Liver (tissue), 9 donors: Measurements from ENCODE around the gene TOGARAM2. TPM values are rescaled to one million over a fixed set of nuclear protein-coding genes. Genes with fewer than 3 reads are reported as not detected.

Source experiments
- DNase-seq: peaks from one replicate; pipeline ENCODE4 v3.0.0-alpha.2; 2017; ENCODE audit warnings: low spot score
- H3K27ac ChIP-seq, 2 donors: one replicate each; pipeline ENCODE4 v1.7.0; 2013; ENCODE audit warnings: inconsistent platforms in 2 of 2, low read length in 2 of 2, control low read depth in 1 of 2, low read depth in 1 of 2, mild to moderate bottlenecking in 1 of 2
- H3K27me3 ChIP-seq, 4 donors: one replicate each; pipeline versions ENCODE4 v1.6.1 to v1.7.0; 2013; ENCODE audit warnings: low read length in 3 of 4, inconsistent platforms in 1 of 4, mild to moderate bottlenecking in 1 of 4, moderate library complexity in 1 of 4; ENCODE audit not compliant: control insufficient read depth in 4 of 4, insufficient read depth in 4 of 4
- H3K36me3 ChIP-seq, 4 donors: one replicate each; pipeline versions ENCODE4 v1.6.1 to v1.7.0; 2013; ENCODE audit warnings: low read length in 3 of 4, mild to moderate bottlenecking in 3 of 4, low read depth in 1 of 4, moderate library complexity in 1 of 4; ENCODE audit not compliant: control insufficient read depth in 4 of 4, insufficient read depth in 3 of 4
- H3K4me1 ChIP-seq, 4 donors: one replicate each; pipeline versions ENCODE4 v1.6.1 to v1.7.0; 2013; ENCODE audit warnings: low read length in 3 of 4, mild to moderate bottlenecking in 3 of 4, moderate library complexity in 1 of 4; ENCODE audit not compliant: control insufficient read depth in 4 of 4, insufficient read depth in 4 of 4
- H3K4me3 ChIP-seq, 3 donors: one replicate each; pipeline versions ENCODE4 v1.6.1 to v1.7.0; 2013; ENCODE audit warnings: low read length in 3 of 3, control low read depth in 1 of 3, low read depth in 1 of 3, mild to moderate bottlenecking in 1 of 3
- H3K9ac ChIP-seq, 2 donors: one replicate each; pipeline ENCODE4 v1.7.0; 2013; ENCODE audit warnings: low read length in 2 of 2, mild to moderate bottlenecking in 2 of 2, moderate library complexity in 2 of 2, control low read depth in 1 of 2, low read depth in 1 of 2
- H3K9me3 ChIP-seq, 4 donors: one replicate each; pipeline versions ENCODE4 v1.6.1 to v1.7.0; 2013; ENCODE audit warnings: low read length in 3 of 4; ENCODE audit not compliant: control insufficient read depth in 4 of 4
- EGR1 ChIP-seq, 2 donors: IDR thresholded peaks; 2 replicates each; pipeline ENCODE4 v1.6.1; 2016 to 2018; ENCODE audit warnings: antibody characterized with exemption in 2 of 2, low read depth in 2 of 2
- FOXA1 ChIP-seq: IDR thresholded peaks from 2 replicates; pipeline ENCODE4 v1.6.1; 2016; ENCODE audit warnings: antibody characterized with exemption
- FOXA2 ChIP-seq: IDR thresholded peaks from 2 replicates; pipeline ENCODE4 v1.6.1; 2016; ENCODE audit warnings: antibody characterized with exemption
- HNF4A ChIP-seq, 2 donors: conservative IDR thresholded peaks; 2 replicates each; pipeline ENCODE4 v1.6.1; 2016; ENCODE audit warnings: antibody characterized with exemption in 2 of 2, mild to moderate bottlenecking in 2 of 2
- HNF4G ChIP-seq: IDR thresholded peaks from 2 replicates; pipeline ENCODE4 v1.6.1; 2016; ENCODE audit warnings: antibody characterized with exemption
- JUND ChIP-seq, 2 donors: IDR thresholded peaks; 2 replicates each; pipeline ENCODE4 v1.6.1; 2016; ENCODE audit warnings: antibody characterized with exemption in 2 of 2
- RAD21 ChIP-seq, 2 donors: IDR thresholded peaks; 2 replicates each; pipeline ENCODE4 v1.6.1; 2016; ENCODE audit warnings: antibody characterized with exemption in 2 of 2, mild to moderate bottlenecking in 2 of 2
- SP1 ChIP-seq: IDR thresholded peaks from 2 replicates; pipeline ENCODE4 v1.6.1; 2018; ENCODE audit warnings: antibody characterized with exemption, mild to moderate bottlenecking
- TAF1 ChIP-seq: conservative IDR thresholded peaks from 2 replicates; pipeline ENCODE4 v1.6.1; 2016; ENCODE audit warnings: antibody characterized with exemption, mild to moderate bottlenecking
- YY1 ChIP-seq: IDR thresholded peaks from 2 replicates; pipeline ENCODE4 v1.6.1; 2016; ENCODE audit warnings: antibody characterized with exemption, mild to moderate bottlenecking
- WGBS: extraction: QIAGEN DNeasy Blood & Tissue Kit; methylation state at CpG from one replicate; pipeline ENCODE4 v1.1.7; 2013; 5-methylcytosine and 5-hydroxymethylcytosine counted together
- polyA plus RNA-seq, 2 donors: library from polyadenylated mRNA; stranded (reverse) in 1 of 2; unstranded in 1 of 2; fragments of 200-250 nt in 1 of 2; fragments of >200 nt in 1 of 2; fragmentation: Nextera tagmentation in 1 of 2; extraction: Ambion mirVana in 1 of 2; gene quantifications; one replicate each; pipeline versions ENCODE4 v1.2.1 to v1.2.3, GENCODE V29; 2013 to 2015
- total RNA-seq, 2 donors: library from RNA; depleted of rRNA; stranded (reverse); fragments of >200 nt; gene quantifications; one replicate each; pipeline ENCODE4 v1.2.3, GENCODE V29; 2014
- TF ChIP-seq, protein P1 (sequence below): IDR thresholded peaks from 2 replicates; pipeline ENCODE4 v1.6.1; 2016; ENCODE audit warnings: antibody characterized with exemption
- TF ChIP-seq, protein P2 (sequence below): IDR thresholded peaks from 2 replicates; pipeline ENCODE4 v1.6.1; 2016; ENCODE audit warnings: antibody characterized with exemption, mild to moderate bottlenecking
- TF ChIP-seq, protein P3 (sequence below): IDR thresholded peaks from 2 replicates; pipeline ENCODE4 v1.6.1; 2016; ENCODE audit warnings: antibody characterized with exemption
- donor health status: healthy.
- donor health status: healthy.
- donor health status: healthy.
- donor health status: healthy.
- donor health status: healthy.

TOGARAM2 gene
- total and polyA plus RNA-seq, 4 donors = 0.15 to 0.42 (median 0.19) TPM; not detected in 1

DNA sequence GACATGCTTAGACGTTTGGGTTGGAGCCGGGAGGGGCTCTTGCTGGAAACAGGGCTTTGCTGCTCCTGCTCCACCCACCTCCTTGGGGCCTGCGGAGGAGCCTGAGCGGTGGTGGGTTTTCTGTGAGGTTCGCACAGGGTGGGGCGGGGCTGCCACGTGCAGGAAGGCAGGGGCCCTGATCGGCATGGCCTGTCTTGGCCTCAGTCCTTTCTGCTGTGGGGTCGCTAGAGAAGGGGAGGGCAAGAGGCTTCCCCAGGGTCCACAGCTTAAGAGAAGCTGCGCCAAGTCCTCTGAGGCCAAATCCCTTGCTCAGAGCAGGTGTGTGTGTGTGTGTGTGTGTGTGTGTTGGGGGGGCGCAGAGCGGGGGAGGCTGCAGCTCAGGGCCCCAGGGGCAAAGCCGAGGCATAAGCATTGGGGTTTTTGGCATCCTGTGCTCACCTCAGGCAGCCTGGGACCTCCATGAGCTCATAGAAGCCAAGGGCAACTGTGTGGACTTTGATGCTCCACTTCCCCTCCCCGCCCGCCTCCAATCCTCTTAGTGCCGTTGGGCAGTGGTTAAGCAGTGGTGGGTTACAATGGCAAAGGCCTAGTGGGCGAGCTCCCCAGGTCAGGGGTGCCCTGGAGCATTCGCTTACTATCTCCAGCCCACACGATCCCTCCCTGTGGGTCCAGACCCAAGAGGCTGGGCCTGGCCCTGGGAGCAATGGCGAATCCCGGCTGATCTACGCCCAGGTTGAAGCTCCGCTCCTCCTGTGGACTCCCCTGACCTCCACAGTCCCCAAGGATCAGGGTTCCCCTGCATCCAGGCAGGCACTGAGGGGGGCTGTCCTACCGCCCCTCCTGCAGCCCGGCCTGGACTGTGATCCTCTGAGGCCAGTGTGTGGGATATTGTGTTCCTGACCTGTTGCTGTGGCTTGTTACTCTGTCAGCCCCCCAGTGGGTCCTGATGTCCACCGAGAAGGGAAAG lies 28.9 kb downstream of the TOGARAM2 start (continued):
- TF ChIP-seq, protein P1, sequence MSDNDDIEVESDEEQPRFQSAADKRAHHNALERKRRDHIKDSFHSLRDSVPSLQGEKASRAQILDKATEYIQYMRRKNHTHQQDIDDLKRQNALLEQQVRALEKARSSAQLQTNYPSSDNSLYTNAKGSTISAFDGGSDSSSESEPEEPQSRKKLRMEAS = no peak
- no peak for TF ChIP-seq JUND (IDR thresholded peaks at IDR 0.05)

DNA sequence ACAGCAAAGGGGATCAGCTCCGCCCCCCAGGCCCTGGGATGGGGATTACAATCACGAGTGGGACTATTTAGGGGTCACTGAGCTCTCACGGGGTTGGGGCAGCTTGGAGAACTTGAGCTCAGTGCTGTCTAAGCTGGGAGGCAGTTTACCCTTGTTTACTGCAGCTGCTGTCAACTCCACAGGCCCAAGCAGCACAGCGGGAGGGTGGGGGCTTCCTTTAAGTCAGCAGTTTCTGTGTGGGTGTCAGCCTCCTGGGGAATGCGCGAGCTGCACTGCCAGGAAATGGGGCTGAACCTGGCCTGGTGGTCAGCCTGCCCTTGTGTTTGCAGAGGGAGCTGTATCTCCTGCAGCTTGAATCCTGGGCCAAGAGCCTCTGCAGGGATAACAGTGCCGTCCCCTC lies 29.8 kb downstream of the TOGARAM2 start:
- TF ChIP-seq YY1 = no peak
- TF ChIP-seq HNF4A (conservative IDR thresholded peaks at IDR 0.05) = no peak
- TF ChIP-seq, protein P2, sequence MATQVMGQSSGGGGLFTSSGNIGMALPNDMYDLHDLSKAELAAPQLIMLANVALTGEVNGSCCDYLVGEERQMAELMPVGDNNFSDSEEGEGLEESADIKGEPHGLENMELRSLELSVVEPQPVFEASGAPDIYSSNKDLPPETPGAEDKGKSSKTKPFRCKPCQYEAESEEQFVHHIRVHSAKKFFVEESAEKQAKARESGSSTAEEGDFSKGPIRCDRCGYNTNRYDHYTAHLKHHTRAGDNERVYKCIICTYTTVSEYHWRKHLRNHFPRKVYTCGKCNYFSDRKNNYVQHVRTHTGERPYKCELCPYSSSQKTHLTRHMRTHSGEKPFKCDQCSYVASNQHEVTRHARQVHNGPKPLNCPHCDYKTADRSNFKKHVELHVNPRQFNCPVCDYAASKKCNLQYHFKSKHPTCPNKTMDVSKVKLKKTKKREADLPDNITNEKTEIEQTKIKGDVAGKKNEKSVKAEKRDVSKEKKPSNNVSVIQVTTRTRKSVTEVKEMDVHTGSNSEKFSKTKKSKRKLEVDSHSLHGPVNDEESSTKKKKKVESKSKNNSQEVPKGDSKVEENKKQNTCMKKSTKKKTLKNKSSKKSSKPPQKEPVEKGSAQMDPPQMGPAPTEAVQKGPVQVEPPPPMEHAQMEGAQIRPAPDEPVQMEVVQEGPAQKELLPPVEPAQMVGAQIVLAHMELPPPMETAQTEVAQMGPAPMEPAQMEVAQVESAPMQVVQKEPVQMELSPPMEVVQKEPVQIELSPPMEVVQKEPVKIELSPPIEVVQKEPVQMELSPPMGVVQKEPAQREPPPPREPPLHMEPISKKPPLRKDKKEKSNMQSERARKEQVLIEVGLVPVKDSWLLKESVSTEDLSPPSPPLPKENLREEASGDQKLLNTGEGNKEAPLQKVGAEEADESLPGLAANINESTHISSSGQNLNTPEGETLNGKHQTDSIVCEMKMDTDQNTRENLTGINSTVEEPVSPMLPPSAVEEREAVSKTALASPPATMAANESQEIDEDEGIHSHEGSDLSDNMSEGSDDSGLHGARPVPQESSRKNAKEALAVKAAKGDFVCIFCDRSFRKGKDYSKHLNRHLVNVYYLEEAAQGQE = no peak
- TF ChIP-seq, protein P1 = no peak
- no peak for TF ChIP-seq FOXA1
- TF ChIP-seq EGR1 (IDR thresholded peaks at IDR 0.05; ENCODE audit: low read depth in 2 of 2) = no peak
- no peak for TF ChIP-seq TAF1
- TF ChIP-seq RAD21 (IDR thresholded peaks at IDR 0.05) = no peak
- no peak for TF ChIP-seq HNF4G
- no peak for TF ChIP-seq SP1
- TF ChIP-seq FOXA2 = no peak
- TF ChIP-seq, protein P3, sequence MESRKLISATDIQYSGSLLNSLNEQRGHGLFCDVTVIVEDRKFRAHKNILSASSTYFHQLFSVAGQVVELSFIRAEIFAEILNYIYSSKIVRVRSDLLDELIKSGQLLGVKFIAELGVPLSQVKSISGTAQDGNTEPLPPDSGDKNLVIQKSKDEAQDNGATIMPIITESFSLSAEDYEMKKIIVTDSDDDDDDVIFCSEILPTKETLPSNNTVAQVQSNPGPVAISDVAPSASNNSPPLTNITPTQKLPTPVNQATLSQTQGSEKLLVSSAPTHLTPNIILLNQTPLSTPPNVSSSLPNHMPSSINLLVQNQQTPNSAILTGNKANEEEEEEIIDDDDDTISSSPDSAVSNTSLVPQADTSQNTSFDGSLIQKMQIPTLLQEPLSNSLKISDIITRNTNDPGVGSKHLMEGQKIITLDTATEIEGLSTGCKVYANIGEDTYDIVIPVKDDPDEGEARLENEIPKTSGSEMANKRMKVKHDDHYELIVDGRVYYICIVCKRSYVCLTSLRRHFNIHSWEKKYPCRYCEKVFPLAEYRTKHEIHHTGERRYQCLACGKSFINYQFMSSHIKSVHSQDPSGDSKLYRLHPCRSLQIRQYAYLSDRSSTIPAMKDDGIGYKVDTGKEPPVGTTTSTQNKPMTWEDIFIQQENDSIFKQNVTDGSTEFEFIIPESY = no peak
- DNase-seq = no peak
- H3K27ac ChIP-seq = peak overlapping the region in 1 of 2 donors; percentile 61
- no peaks in the 10 kb centered on the region for H3K36me3 ChIP-seq
- 35% methylated on average over 7 of the region's 7 CpGs for whole genome bisulfite sequencing
- no peaks in the 10 kb centered on the region for H3K9me3 ChIP-seq
- no peak overlapping the region for H3K9ac ChIP-seq
- no peak overlapping the region for H3K4me3 ChIP-seq
- H3K4me1 ChIP-seq = peaks cover 0 to 4% (median 0%) of the 10 kb centered on the region in 4 donors
- no peaks in the 10 kb centered on the region for H3K27me3 ChIP-seq
